Measurements from ENCODE around the gene SERP2. TPM values are rescaled to one million over a fixed set of nuclear protein-coding genes. Genes with fewer than 3 reads are reported as not detected.

The SERP2 gene
- total RNA-seq, 2 experiments from 2014 or later = 3.1 TPM

DNA sequence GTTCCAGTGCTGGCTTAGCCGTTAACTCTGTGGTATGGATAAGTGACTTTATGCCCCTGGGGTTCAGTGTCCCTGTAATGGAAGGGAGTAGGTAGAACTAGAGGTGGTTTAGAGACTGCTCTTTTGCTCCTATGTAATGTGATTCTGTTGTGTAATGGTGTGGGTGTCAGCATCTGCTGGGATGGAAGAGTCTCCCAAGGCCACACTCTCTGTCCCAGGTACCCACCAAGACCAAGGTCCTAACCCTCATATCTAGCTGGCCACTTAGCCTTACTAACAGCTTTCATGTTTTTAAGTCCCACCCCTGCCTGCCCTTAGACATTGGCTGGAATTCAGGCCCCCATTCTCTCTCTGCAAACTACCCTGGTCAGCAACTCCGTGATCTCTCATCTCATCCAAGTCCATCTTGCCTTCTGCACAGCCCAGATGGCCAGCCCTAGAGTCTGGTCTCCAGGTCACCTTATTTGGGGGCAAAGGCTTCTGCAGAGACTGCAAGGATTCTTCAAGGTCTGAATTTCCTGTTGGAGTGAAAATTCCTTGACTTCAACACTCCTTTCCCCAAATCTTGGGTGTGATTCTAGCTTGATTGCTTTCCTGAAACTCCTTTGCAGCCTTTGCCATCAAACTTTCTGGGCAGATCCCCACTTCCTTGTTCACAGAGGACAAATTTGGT lies 48.4 kb downstream of the SERP2 start:
- no peak for DNase-seq
- H3K4me3 Mint-ChIP-seq = no peak overlapping the region
- no peaks in the 10 kb centered on the region for H3K9me3 Mint-ChIP-seq
- no peaks in the 10 kb centered on the region for H3K4me1 Mint-ChIP-seq
- no peaks in the 10 kb centered on the region for H3K36me3 Mint-ChIP-seq
- peaks cover 9% of the 10 kb centered on the region for H3K27me3 Mint-ChIP-seq
- H3K27ac Mint-ChIP-seq = no peak overlapping the region

DNA sequence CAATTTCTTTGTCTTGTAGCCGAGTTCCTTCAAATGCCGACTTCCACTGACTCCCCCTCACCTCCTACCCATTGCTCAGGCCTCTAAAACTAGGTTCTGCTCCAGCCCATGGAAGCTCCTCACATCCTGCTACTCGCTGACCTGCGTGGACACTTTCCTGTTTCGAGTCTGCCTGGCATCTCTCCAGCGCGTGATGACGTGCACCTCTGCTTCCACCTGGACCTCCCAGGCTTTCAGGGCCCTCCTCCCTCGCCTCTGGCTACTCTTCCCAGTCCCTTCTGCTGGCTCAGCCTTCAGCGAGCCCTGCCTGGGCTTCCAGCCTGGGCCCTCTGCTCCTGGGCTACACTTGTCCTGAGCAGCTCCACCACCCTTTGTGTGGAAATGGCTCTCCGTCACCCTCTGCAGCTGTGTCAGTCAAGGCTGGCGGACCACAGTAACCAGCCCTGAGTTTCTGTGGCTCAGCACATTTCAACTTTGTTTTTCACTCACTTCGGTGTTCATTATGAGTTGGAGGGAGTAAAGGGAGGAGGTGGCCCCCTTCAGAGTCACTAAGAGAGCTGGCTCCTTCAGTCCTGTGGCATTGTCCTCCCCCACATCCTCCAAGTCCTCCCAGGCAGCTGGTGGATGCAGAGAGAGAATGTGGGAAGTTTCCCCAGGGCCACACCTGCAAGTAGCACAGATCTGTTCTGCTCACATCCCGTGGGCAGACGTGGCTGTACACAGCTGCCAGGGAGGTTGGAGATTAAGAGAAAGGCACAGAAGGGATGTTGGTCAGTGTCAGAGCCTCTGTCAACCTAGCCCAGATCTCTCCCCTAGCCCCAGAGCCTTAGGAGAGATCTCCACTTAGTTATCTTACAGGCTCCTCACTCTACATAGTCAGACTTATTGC lies 49.4 kb downstream of the SERP2 start:
- Mint-ChIP-seq H3K4me3 (no peak overlapping the region), H3K9me3 (no peaks in the 10 kb centered on the region), H3K27me3 (peaks cover 9% of the 10 kb centered on the region), H3K36me3 (no peaks in the 10 kb centered on the region), H3K27ac (no peak overlapping the region), H3K4me1 (no peaks in the 10 kb centered on the region)
- no peak for DNase-seq

DNA sequence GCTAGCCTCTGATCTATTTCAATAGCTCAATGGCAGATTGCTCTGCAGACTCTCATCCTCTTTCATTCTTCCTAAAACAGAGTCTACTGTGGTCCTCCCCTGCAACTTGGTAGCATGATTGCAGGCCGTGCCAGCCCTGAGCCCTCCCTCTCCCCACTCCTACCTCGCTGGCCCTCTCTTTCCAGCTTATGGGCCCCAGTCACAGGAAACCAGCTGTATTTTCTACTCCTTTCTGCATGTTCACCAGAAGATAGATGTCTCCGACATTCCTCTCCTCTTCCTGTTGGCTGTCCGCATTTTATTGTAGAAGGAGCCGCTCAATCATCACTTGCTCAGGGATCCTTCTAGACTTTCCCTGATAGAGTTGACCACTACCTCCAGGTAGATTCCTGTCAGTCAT lies 50.2 kb downstream of the SERP2 start:
- no peak overlapping the region for H3K27ac Mint-ChIP-seq
- H3K27me3 Mint-ChIP-seq = peaks cover 9% of the 10 kb centered on the region
- DNase-seq = no peak
- H3K4me3 Mint-ChIP-seq = no peak overlapping the region
- no peaks in the 10 kb centered on the region for H3K4me1 Mint-ChIP-seq
- no peaks in the 10 kb centered on the region for H3K9me3 Mint-ChIP-seq
- no peaks in the 10 kb centered on the region for H3K36me3 Mint-ChIP-seq

DNA sequence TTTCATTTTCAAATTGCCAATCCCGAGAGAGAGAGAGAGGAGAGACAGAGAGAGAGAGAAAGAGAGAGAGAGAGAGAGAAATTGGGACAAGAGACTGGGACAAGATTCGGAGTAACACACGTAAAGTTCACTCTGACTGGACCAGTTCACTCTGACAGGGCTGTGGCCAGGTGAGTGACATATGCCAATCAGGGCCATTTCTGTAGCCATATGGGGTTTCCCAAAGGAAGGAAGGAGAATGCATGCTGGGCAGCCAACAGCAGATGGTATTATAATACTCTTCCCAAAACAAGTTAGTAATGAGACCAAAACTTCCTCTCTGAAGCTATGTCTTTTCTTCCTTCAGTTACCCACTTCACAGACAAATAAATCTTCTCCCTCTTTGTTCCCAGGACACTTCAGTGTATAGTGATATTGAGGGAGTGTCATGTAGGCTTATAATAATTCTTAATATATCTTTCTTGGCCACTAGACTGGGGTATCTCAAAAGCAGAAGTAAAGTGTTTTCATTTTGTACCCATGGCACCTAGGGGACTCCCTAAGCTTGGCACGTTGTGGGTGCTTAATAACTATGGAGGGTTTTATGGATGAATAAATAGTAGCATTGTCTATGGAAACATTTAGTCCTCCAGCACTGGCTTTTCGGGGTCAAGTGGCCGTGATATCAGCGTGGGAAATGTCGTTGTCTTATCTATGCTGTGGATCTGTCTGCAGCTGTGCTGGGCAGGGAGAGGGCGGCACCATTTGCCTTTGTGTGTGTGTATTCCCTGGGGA lies 51.6 kb downstream of the SERP2 start:
- Mint-ChIP-seq H3K4me1 (no peaks in the 10 kb centered on the region), H3K27ac (no peak overlapping the region), H3K9me3 (no peaks in the 10 kb centered on the region), H3K4me3 (no peak overlapping the region), H3K27me3 (peaks cover 9% of the 10 kb centered on the region), H3K36me3 (no peaks in the 10 kb centered on the region)
- DNase-seq = no peak

DNA sequence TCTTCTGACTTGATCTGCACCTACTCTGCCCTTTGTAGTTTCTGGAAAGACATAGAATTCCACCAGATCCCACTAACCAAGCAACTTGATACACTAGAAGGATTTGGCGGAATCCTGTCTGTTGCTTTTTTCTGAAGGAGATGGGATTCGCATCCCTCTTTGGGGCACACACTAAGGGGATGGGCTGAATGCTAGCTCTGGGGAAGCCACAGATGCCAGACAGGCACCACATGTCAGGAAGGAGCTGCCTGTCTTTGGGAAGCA lies 52.1 kb downstream of the SERP2 start:
- H3K4me3 Mint-ChIP-seq = no peak overlapping the region
- DNase-seq = no peak
- no peaks in the 10 kb centered on the region for H3K36me3 Mint-ChIP-seq
- H3K9me3 Mint-ChIP-seq = no peaks in the 10 kb centered on the region
- peaks cover 9% of the 10 kb centered on the region for H3K27me3 Mint-ChIP-seq
- H3K27ac Mint-ChIP-seq = no peak overlapping the region
- no peaks in the 10 kb centered on the region for H3K4me1 Mint-ChIP-seq

DNA sequence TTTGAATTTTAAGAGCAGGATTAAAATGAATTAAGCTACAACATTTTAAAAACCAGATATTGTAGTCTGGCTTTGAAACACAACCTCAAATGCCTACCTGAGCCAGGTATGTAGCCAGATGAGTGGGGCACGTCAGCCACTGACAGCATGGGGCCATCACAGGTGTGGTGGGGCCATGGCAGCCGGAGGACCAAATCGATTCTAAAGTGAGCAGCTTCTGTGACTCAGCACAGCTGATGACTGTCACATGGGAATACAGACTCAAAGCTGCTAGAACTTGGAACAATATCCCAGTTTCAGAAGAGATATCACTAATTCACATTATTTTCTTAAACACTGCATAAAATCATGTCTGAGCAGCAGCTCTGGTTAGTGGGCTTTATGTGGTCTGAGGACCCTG lies 52.8 kb downstream of the SERP2 start:
- no peak for DNase-seq
- no peaks in the 10 kb centered on the region for H3K4me1 Mint-ChIP-seq
- H3K27me3 Mint-ChIP-seq = peaks cover 9% of the 10 kb centered on the region
- no peak overlapping the region for H3K27ac Mint-ChIP-seq
- no peaks in the 10 kb centered on the region for H3K9me3 Mint-ChIP-seq
- no peaks in the 10 kb centered on the region for H3K36me3 Mint-ChIP-seq
- H3K4me3 Mint-ChIP-seq = no peak overlapping the region

DNA sequence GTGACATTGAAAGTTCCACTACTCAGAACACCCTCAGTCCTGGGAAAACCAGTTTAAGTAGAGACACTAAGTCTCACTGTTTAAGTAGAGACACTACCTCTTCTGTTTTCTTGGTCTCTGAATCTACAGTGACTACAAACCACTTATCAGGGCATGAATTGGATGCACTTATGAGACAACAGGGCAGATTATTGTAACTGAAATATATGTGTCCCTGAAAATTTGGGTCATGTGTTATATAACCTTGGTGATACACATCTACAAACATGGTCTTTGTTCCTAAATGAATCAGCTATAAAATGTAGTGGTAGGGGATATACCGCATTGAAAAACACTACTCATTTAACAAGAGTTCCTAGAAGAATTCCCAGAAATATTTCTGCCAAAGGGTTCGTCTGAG lies 55.7 kb downstream of the SERP2 start:
- Mint-ChIP-seq H3K27me3 (peaks cover 3% of the 10 kb centered on the region), H3K36me3 (no peaks in the 10 kb centered on the region), H3K4me3 (no peak overlapping the region), H3K27ac (no peak overlapping the region), H3K4me1 (no peaks in the 10 kb centered on the region), H3K9me3 (no peaks in the 10 kb centered on the region)
- no peak for DNase-seq

DNA sequence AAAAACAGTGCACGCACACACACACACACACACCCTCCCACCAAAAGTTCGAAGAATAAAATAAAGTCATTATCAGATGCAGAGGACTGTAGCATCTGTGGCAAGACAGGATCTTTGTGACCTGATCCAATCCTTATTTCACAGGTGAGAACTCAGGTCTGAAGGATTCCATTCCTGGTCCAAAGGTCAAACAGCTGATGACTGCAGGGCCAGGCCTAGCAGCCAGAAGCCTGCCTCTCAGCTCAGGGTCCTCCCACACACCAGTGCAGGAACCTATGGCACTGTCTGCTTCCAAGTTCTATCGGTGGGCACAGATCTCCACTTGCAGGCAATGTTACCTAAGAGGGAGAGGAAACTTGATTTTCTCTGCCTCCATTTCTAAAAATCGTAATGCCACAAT lies 57.5 kb downstream of the SERP2 start:
- Mint-ChIP-seq H3K4me3 (no peak overlapping the region), H3K9me3 (no peaks in the 10 kb centered on the region), H3K27ac (no peak overlapping the region), H3K36me3 (peaks cover 3% of the 10 kb centered on the region), H3K4me1 (peaks cover 9% of the 10 kb centered on the region), H3K27me3 (peaks cover 7% of the 10 kb centered on the region)
- DNase-seq = no peak

DNA sequence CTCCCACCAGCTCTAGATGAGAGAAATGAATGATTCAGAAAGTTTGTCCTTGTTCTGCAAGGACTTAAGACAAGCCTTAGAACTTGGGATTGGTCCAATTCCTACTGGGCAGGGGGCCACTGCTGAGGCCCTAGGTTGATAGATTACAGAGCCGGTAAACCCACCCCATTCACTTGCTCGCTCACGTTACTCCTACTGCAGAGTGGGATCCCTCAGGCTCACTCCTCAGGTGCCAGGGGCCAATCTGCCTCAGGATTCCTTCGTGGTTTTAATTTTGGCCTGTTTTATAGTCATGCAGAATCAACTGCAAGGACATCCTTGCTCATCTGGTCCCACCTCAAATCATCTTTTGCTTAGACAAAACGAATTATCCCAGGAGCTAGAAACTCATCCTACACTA lies 59.0 kb downstream of the SERP2 start:
- Mint-ChIP-seq H3K9me3 (no peaks in the 10 kb centered on the region), H3K4me1 (peaks cover 20% of the 10 kb centered on the region), H3K4me3 (no peak overlapping the region), H3K36me3 (peaks cover 3% of the 10 kb centered on the region), H3K27ac (no peak overlapping the region), H3K27me3 (peaks cover 16% of the 10 kb centered on the region)
- DNase-seq = no peak

DNA sequence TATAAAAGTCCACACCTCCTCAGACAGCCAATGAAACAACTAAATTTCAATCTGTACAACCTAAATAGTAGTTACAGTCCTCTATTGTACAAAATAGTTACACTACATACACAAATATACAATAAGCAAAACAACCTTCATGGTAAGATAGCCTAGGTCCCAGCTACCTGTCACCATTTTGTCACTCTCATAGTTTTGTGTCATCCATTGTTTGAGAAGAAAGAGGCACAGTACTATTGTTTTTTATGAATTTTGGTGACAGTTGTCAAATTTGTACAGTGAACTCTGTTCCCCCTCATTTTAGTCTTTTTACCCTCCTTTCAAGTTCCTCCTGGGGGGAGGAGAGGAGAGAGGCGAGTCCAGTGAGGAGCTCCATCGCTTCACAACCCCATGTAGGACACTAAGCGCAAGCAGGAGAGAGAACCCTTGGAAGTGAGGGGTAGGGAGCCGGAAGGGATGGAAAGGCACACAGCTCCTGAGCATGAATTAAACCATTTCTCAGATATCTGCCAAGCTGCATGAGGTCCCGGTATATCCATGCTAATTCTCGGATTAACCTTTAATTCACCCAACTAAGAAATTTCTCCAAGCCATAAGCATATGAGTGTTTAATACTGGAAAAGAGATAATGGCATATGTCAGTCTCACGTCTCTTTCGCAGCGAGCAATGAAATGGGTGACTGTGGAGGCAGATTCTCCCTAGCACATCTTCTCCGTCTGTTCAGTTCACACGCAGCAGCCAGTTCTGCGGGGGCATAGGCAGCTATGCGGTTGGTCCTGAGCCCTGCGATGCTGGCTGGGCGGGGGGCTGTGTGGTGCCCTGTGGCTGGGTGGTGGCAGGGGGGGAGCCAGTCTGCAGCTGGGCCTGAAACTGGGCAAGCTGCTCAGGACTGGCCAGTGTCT lies 60.5 kb downstream of the SERP2 start:
- peaks cover 23% of the 10 kb centered on the region for H3K4me1 Mint-ChIP-seq
- peaks cover 3% of the 10 kb centered on the region for H3K36me3 Mint-ChIP-seq
- DNase-seq = no peak
- peaks cover 16% of the 10 kb centered on the region for H3K27me3 Mint-ChIP-seq
- no peaks in the 10 kb centered on the region for H3K9me3 Mint-ChIP-seq
- H3K27ac Mint-ChIP-seq = no peak overlapping the region
- H3K4me3 Mint-ChIP-seq = no peak overlapping the region

DNA sequence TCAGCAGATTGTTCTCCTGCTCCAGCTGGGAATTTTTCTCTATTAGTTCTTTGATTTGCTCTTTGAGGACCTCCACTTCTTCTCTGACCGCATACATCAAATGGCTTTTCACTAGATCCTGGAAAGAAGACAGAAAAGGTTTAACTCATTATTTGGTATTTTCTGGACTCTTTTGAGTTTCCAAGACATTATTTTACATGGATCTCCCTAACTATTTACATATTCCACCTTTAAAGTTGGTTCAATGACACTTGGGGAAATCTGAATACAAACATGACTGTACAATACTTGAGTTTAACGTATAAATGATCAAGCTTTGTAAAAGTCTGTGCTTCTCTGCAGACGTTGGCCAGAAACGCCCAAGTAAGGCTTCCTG lies 61.1 kb downstream of the SERP2 start:
- no peak for DNase-seq
- peaks cover 23% of the 10 kb centered on the region for H3K4me1 Mint-ChIP-seq
- H3K27ac Mint-ChIP-seq = no peak overlapping the region
- H3K9me3 Mint-ChIP-seq = no peaks in the 10 kb centered on the region
- peaks cover 16% of the 10 kb centered on the region for H3K27me3 Mint-ChIP-seq
- H3K36me3 Mint-ChIP-seq = peaks cover 3% of the 10 kb centered on the region
- H3K4me3 Mint-ChIP-seq = peak overlapping the region; percentile 82

DNA sequence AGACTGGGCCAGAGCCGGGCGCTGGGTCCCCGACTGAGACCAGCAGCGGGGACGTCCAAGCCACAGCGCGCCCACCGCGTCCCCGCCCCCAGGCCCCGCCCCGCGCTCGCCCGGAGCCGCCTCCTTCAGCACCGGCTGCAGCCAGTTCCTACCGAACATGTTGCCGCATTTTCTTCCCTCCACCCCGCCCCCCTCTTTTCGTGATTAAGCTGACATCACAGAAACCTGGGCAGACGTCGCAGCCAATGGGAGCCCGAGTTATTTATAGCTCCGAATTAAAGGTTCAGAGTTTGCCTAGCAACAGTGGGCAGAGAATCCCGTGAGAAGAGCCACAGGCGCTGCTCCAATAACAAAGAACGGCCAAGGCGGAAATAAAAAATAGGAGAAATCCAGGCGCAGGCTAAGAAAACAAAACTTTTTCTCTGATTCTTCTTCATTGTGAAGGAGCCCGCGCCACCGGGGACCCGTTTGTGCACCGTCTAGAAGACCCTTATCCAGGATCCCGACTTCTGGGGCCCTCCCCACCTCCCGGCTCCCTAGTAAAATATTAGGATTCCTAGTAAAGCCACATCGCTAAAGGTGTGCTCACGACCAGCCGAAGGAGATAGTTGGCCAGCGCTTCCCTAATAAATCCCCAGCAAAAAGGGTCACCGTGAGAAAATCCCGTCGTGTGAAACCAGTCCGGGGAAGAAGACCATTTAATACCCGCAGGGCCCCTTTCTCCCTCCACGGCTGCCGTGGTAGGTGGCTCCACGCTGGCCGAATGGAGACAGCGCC lies 61.7 kb downstream of the SERP2 start:
- H3K4me1 Mint-ChIP-seq = peaks cover 23% of the 10 kb centered on the region
- H3K27ac Mint-ChIP-seq = peak overlapping the region; percentile 68
- no peaks in the 10 kb centered on the region for H3K9me3 Mint-ChIP-seq
- DNase-seq = peak; percentile 83
- H3K36me3 Mint-ChIP-seq = peaks cover 3% of the 10 kb centered on the region
- peak overlapping the region; percentile 82 for H3K4me3 Mint-ChIP-seq
- H3K27me3 Mint-ChIP-seq = peaks cover 16% of the 10 kb centered on the region

DNA sequence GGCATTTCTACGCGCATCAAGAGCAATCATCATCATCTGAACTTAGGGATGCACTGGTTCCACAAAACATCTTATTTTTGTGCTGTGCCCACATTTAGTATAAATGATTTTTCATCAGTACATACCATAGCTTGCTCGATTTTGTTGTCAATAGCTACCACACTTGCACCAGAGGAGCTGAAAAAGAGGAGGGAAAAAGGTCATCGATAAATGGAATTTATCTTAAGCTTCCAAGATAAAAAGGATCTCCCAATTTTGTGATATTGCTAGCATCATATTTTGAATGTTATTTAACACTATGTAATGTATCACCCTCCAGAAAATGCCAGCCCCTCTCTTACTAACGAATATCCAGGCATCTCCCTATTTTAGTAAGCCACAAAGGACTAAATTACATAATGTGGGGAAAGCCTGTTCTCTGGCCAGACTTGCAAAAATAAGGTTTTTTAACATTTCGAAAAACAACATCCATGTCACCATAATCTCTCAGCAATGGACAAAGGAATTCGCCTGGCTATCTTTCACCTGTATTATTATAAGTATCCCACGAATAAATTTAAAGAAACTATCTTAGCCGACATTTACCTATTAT lies 62.4 kb downstream of the SERP2 start:
- Mint-ChIP-seq H3K4me3 (peak overlapping the region; percentile 82), H3K36me3 (peaks cover 3% of the 10 kb centered on the region), H3K4me1 (peaks cover 23% of the 10 kb centered on the region), H3K27me3 (peaks cover 16% of the 10 kb centered on the region), H3K27ac (peak overlapping the region; percentile 68), H3K9me3 (no peaks in the 10 kb centered on the region)
- DNase-seq = no peak
